Small intestine (tissue), 7 donors: ENCODE results near the gene SNX8. TPM values are rescaled to one million over a fixed set of nuclear protein-coding genes. Genes with fewer than 3 reads are reported as not detected.

Experiments used
- DNase-seq, 2 donors: peaks; one replicate each; pipeline versions ENCODE4 v3.0.0 to v3.0.0-alpha.2; 2013
- FAIRE-seq: peaks from 2 replicates; lab custom pipeline; 2012; peaks lifted over from hg19 to GRCh38; lab: Jason Lieb, UNC
- H3K27ac ChIP-seq, 3 donors: one replicate each; pipeline ENCODE4 v1.5.1; 2013; ENCODE audit warnings: low read length in 2 of 3, mild to moderate bottlenecking in 2 of 3, control low read depth in 1 of 3, inconsistent platforms in 1 of 3, low read depth in 1 of 3, moderate library complexity in 1 of 3
- H3K27me3 ChIP-seq, 3 donors: one replicate each; pipeline ENCODE4 v1.6.1; 2013; ENCODE audit warnings: low read length in 3 of 3, inconsistent platforms in 1 of 3; ENCODE audit not compliant: control insufficient read depth in 3 of 3, insufficient read depth in 3 of 3
- H3K36me3 ChIP-seq, 3 donors: one replicate each; pipeline ENCODE4 v1.6.1; 2013; ENCODE audit warnings: low read length in 3 of 3, inconsistent platforms in 1 of 3, low read depth in 1 of 3, mild to moderate bottlenecking in 1 of 3, moderate library complexity in 1 of 3; ENCODE audit not compliant: control insufficient read depth in 3 of 3, insufficient read depth in 2 of 3
- H3K4me1 ChIP-seq, 3 donors: one replicate each; pipeline ENCODE4 v1.6.1; 2013; ENCODE audit warnings: low read length in 2 of 3, inconsistent platforms in 1 of 3, low read depth in 1 of 3, mild to moderate bottlenecking in 1 of 3, moderate library complexity in 1 of 3; ENCODE audit not compliant: control insufficient read depth in 3 of 3, insufficient read depth in 2 of 3
- H3K4me3 ChIP-seq, 3 donors: one replicate each; pipeline ENCODE4 v1.5.1; 2013; ENCODE audit warnings: low read length in 3 of 3, control low read depth in 1 of 3, inconsistent platforms in 1 of 3, low read depth in 1 of 3, mild to moderate bottlenecking in 1 of 3, moderate library complexity in 1 of 3
- H3K9me3 ChIP-seq, 2 donors: one replicate each; pipeline ENCODE4 v1.6.1; 2013; ENCODE audit warnings: low read depth in 1 of 2, low read length in 1 of 2; ENCODE audit not compliant: control insufficient read depth in 2 of 2, insufficient read depth in 1 of 2
- WGBS, 3 donors: extraction: QIAGEN DNeasy Blood & Tissue Kit; methylation state at CpG; one replicate each; pipeline ENCODE4 v1.1.7; 2013; 5-methylcytosine and 5-hydroxymethylcytosine counted together
- polyA plus RNA-seq, 4 donors: library from polyadenylated mRNA; stranded (reverse) in 3 of 4; unstranded in 1 of 4; fragments of 200-250 nt in 3 of 4; fragments of 120-200 nt in 1 of 4; gene quantifications; one replicate each; pipeline versions ENCODE4 v1.2.1 to v1.2.3, GENCODE V29; 2013
- donor health status: healthy with polysubstance abuse.
- donor health status: control.
- donor health status: control.
- donor health status: Bipolar disorder and iron deficiency.
- donor health status: healthy.

The SNX8 gene
- polyA plus RNA-seq, 4 donors = 17.5 to 39.7 (median 19.2) TPM

DNA sequence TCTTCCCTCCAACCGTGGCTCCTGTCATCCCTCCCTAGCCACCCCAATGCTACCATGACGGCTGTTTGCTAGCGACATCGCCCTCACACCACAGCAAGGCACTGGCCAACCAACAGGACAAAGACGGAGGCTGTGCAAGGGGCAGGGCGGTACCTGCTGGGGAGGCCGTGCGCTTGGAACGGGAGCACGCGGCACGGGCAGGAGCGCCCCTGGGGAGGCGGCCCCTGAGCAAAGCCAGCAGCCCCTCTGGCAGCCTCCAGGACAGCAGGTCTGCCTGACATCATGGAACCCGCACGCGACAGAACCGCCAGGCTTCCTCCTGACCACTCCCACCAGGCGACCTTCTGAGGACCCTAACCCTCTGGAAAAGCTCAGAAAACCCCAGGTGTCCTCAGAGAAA is 94.2 kb downstream of the SNX8 start:
- Histone ChIP-seq H3K27me3 (no peaks in the 10 kb centered on the region), H3K36me3 (peaks cover 4 to 94% (median 17%) of the 10 kb centered on the region in 3 donors), H3K4me1 (no peaks in the 10 kb centered on the region), H3K9me3 (peaks cover 0 to 3% of the 10 kb centered on the region in 2 donors), H3K4me3 (no peak overlapping the region), H3K27ac (no peak overlapping the region)
- FAIRE-seq (no peak), DNase-seq (no peak)
- 94 to 96% (median 95%) methylated on average over 19 of the region's 19 CpGs for WGBS, 3 donors

DNA sequence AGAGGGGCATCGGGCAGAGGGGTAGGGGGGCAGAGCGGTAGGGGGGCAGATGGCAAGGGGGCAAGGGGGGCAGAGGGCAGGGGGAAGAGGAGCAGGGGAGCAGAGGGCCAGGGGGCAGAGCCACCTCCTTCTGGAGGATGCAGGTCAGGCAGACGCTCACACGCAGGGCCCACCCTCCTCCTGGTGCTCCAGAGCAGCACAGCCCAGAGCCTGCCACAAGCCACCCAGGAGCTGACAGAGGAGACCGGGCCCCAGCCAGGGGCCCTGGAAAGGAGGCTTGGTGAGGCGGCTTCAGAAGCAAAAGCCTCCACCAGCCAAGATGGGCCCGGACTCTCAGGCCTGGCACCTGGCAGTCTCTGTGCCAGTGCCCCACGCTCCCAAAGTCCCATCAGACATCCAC is 94.6 kb downstream of the SNX8 start:
- FAIRE-seq = no peak

DNA sequence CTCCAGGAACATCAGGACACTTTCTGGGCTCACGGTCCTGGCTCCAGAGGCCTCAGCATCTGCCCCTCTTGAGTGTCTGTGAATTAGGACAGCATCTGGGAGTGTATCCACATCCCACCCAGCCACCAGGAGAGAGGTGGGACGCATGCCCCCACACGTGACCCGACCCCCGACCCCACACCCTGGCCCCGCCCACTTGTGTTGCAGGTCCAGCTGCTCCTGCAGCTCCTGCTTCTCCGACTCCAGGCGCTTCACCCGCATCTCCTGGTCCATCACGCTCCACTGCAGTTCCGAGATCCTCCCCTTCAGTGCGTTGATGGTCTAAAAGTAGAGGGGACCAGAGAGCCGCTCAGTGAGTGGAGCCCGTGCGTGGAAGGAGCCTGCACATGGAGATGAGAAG is 95.1 kb downstream of the SNX8 start:
- 90 to 96% (median 92%) methylated on average over 15 of the region's 15 CpGs for WGBS, 3 donors
- Histone ChIP-seq H3K27me3 (no peaks in the 10 kb centered on the region), H3K36me3 (peaks cover 6 to 94% (median 20%) of the 10 kb centered on the region in 3 donors), H3K4me1 (no peaks in the 10 kb centered on the region), H3K4me3 (no peak overlapping the region), H3K27ac (no peak overlapping the region), H3K9me3 (peaks cover 0 to 3% of the 10 kb centered on the region in 2 donors)
- FAIRE-seq (no peak), DNase-seq (no peak)

More for the DNA sequence above, 94.6 kb downstream of the SNX8 start:
- DNase-seq = no peak
- no peaks in the 10 kb centered on the region for H3K4me1 ChIP-seq
- peaks cover 0 to 3% of the 10 kb centered on the region in 2 donors for H3K9me3 ChIP-seq
- H3K36me3 ChIP-seq = peaks cover 5 to 94% (median 19%) of the 10 kb centered on the region in 3 donors
- H3K27ac ChIP-seq = no peak overlapping the region
- no peak overlapping the region for H3K4me3 ChIP-seq
- no peaks in the 10 kb centered on the region for H3K27me3 ChIP-seq
- 92 to 95% (median 95%) methylated on average over 5 to 8 of the region's 8 CpGs for WGBS, 3 donors

DNA sequence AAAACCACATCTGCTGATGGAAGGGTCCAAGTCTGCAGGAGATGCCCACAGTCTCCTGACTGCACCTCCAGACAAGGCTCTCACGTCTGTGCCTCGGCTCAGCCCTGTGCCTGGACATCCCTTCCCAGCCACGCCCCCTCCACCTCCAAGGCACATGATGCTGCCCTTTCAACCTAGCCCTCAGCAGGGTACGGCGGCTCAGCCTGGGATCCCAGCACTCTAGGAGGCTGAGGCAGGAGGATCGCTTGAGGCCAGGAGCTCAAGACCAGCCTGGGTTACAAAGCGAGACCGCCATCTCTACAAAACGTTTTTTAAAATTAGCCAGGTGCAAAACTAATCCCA is 95.8 kb downstream of the SNX8 start:
- peaks cover 6 to 94% (median 23%) of the 10 kb centered on the region in 3 donors for H3K36me3 ChIP-seq
- H3K27me3 ChIP-seq = no peaks in the 10 kb centered on the region
- no peak for FAIRE-seq
- no peaks in the 10 kb centered on the region for H3K4me1 ChIP-seq
- no peak for DNase-seq
- H3K4me3 ChIP-seq = no peak overlapping the region
- no peak overlapping the region for H3K27ac ChIP-seq
- 92 to 94% (median 92%) methylated on average over 9 of the region's 9 CpGs for WGBS, 3 donors
- peaks cover 0 to 3% of the 10 kb centered on the region in 2 donors for H3K9me3 ChIP-seq

DNA sequence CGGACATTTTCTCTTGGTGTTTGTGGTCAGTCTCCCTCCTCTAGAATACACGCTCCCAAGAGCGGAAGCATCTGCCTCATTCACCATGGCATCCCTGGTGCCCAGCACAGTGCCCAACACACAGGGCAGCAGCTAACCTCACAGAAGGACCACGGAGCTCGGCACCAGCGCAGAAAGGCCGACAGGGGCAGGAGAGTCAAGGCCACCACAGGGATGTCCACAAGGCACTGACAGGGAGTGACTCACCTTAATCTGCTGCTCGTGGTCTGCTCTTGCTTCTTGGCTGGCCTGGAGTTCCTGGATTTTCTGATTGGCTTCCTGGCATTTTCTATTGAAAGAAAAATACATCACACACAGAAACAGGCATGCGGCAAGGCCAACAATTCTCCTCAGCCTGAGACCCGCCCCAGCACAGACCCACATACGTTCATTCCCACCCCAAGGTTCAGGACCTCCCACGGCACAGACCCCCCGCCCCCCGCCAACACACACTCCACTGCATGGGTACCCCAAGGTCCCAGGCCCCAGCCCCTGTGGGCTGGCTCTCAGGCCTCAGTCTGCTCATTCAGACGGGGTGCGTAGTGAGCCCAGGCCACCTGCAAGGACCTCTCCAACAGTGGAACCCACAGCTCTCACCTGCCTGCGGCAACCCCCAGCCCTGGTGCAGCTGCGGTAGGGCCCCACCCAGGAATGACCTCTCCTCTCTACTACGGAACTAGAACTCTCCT is 96.4 kb downstream of the SNX8 start:
- no peak for FAIRE-seq
- Histone ChIP-seq H3K27me3 (no peaks in the 10 kb centered on the region), H3K27ac (no peak overlapping the region), H3K36me3 (peaks cover 6 to 94% (median 27%) of the 10 kb centered on the region in 3 donors), H3K4me1 (no peaks in the 10 kb centered on the region), H3K9me3 (peaks cover 0 to 3% of the 10 kb centered on the region in 2 donors), H3K4me3 (no peak overlapping the region)
- no peak for DNase-seq
- 91 to 93% (median 92%) methylated on average over 19 of the region's 19 CpGs for WGBS, 3 donors

DNA sequence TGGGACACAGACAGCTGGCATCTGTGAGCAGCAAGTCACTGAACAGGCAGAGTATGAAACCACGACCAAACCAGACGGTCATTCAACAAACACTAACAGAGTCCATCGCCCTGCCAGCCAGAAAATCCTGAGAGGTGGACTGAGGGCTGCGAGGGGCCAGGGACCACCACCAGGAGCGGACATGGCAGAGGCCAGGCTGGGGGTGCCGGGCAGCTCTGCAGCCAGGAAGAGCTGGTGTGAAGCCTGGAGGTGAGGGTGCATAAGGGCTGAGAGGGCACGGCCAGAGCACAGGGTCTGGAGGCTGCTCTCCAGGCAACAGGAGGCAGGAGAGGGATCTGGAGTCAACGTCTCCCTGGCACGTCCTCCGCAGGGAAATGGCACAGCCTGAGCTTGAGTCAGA is 97.0 kb downstream of the SNX8 start:
- Histone ChIP-seq H3K4me1 (no peaks in the 10 kb centered on the region), H3K36me3 (peaks cover 6 to 94% (median 25%) of the 10 kb centered on the region in 3 donors), H3K27me3 (no peaks in the 10 kb centered on the region), H3K27ac (no peak overlapping the region), H3K4me3 (no peak overlapping the region), H3K9me3 (peaks cover 0 to 3% of the 10 kb centered on the region in 2 donors)
- DNase-seq = no peak
- 86 to 95% (median 90%) methylated on average over 10 of the region's 10 CpGs for WGBS, 3 donors
- FAIRE-seq = no peak

DNA sequence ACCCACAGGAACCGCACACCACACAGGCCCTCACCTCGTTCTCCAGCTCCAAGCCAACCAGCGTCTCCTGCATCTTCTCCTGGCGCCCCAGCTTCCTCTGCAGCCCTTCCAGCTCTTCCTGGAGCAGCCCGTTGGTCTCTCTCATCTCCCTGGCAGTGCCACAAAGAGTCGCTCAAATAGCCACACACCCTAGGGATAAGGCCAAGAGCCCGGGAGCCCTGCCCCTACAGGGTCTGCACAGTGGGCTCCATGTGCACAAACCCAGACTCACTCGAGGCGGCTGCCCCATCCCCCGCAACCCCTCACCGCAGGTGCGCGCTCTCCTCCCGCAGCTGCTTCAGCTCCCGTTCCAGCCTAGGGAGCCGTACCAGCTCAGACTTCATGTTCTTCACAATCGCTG is 98.4 kb downstream of the SNX8 start:
- Histone ChIP-seq H3K27ac (no peak overlapping the region), H3K9me3 (peaks cover 0 to 3% of the 10 kb centered on the region in 2 donors), H3K27me3 (no peaks in the 10 kb centered on the region), H3K4me1 (no peaks in the 10 kb centered on the region), H3K4me3 (no peak overlapping the region), H3K36me3 (peaks cover 2 to 96% (median 26%) of the 10 kb centered on the region in 3 donors)
- no peak for FAIRE-seq
- no peak for DNase-seq
- 93 to 99% (median 95%) methylated on average over 17 of the region's 17 CpGs for WGBS, 3 donors

DNA sequence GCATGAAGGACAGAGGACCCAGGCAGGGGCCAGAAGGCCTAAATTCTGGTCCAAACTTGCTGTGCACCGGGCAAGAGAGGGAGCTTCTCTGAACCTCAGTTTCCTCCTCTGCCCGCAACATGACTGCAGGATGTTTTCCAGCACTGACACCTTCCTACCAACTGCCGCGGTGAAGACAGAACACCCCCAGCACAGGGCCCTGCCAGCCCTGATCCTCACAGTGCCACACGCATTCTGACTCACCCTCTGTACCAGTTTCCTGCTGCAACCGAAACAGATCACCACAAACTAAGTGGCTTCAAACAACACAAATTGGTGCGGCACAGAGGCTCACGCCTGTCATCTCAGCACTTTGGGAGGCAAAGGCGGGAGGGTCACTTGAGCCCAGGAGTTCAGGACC is 99.6 kb downstream of the SNX8 start:
- 89 to 94% (median 91%) methylated on average over 9 of the region's 9 CpGs for WGBS, 3 donors
- H3K27me3 ChIP-seq = no peaks in the 10 kb centered on the region
- no peak for DNase-seq
- no peak for FAIRE-seq
- no peak overlapping the region for H3K27ac ChIP-seq
- H3K36me3 ChIP-seq = peaks cover 2 to 93% (median 25%) of the 10 kb centered on the region in 3 donors
- H3K4me1 ChIP-seq = no peaks in the 10 kb centered on the region
- peaks cover 0 to 3% of the 10 kb centered on the region in 2 donors for H3K9me3 ChIP-seq
- H3K4me3 ChIP-seq = no peak overlapping the region
